Measurements from ENCODE around the gene SNX13. TPM values are rescaled to one million over a fixed set of nuclear protein-coding genes. Genes with fewer than 3 reads are reported as not detected.

Gene SNX13
- total and polyA plus RNA-seq, 2 of the 4 experiments (the other 2 are of a cell fraction): 9.0 to 24.9 TPM

GRCh38 chr7:17844514-17845196 lies 95.6 kb downstream of the SNX13 start:
- peaks cover 10% of the 10 kb centered on the region for H3K36me3 ChIP-seq (ENCODE audit: control insufficient read depth, insufficient read depth, low read length)
- intact Hi-C loops (cut with micrococcal nuclease): no loop called here
- in situ Hi-C loops (cut with MboI; ENCODE audit: low sequenced_read_pairs): no loop called here
- no peaks in the 10 kb centered on the region; the same call in 1 of the 2 replicates for H3K9me1 ChIP-seq (ENCODE audit: insufficient read depth, low read length)
- no peak overlapping the region; a peak in 1 of 4 replicates for H4K8ac ChIP-seq (ENCODE audit: low read depth in 2 of 2, low read length in 2 of 2)
- no peak overlapping the region for H2AFZ ChIP-seq (replicated peaks; ENCODE audit: low read length, poor library complexity)
- no peak overlapping the region for H3K56ac ChIP-seq (ENCODE audit: extremely low read depth, insufficient read depth, low read length)
- no peak overlapping the region for H2AK9ac ChIP-seq (replicated peaks; ENCODE audit: low read depth, low read length, poor library complexity)
- H4K20me1 ChIP-seq (ENCODE audit: insufficient read depth, low read length): no peaks in the 10 kb centered on the region
- H3K4me2 ChIP-seq (ENCODE audit: low read depth, low read length): no peak overlapping the region
- no CpG with 5 or more reads among the region's 3 CpGs for WGBS, 2 experiments (ENCODE audit: extremely low coverage in 2 of 2, insufficient read length in 1 of 2)
- no peak overlapping the region for H4K91ac ChIP-seq (ENCODE audit: insufficient read depth, low read depth, low read length)
- no TSS peak for BruUV-seq (replicated peaks)
- no peak overlapping the region for H2BK120ac ChIP-seq (ENCODE audit: low read depth, low read length)
- peak; percentile 15 for DNase-seq
- ATAC-seq (ENCODE audit: low read depth): 0 out of 2 replicates have a peak, but pooled peaks have one; percentile 14
- H3K14ac ChIP-seq (replicated peaks; ENCODE audit: low read depth, low read length): no peak overlapping the region
- ChIA-PET CTCF (no interaction called here), POLR2A (ENCODE audit: unreplicated experiment) (no interaction called here)
- no peak overlapping the region for H3K23ac ChIP-seq (ENCODE audit: low read depth, low read length)
- no peaks in the 10 kb centered on the region for H3K27me3 ChIP-seq (ENCODE audit: control insufficient read depth, insufficient read depth, low read length)
- no peak overlapping the region for H3K9ac ChIP-seq (ENCODE audit: low read depth, low read length)
- H3K27ac ChIP-seq (ENCODE audit: insufficient read depth, low read length): no peak overlapping the region
- peaks cover under 1% of the 10 kb centered on the region; the same call in 1 of the 2 replicates for H3K4me1 ChIP-seq (ENCODE audit: control insufficient read depth, insufficient read depth, low read length)
- dilution Hi-C loops (cut with HindIII; ENCODE audit: low sequenced_read_pairs, unreplicated experiment): no loop called here
- H2AK5ac ChIP-seq (ENCODE audit: low read depth, low read length): no peak overlapping the region
- H2BK20ac ChIP-seq (ENCODE audit: low read depth, low read length): no peak overlapping the region
- H2BK5ac ChIP-seq (ENCODE audit: low read depth, low read length, poor library complexity, severe bottlenecking): peak overlapping the region; percentile 13
- no peak overlapping the region for H2BK15ac ChIP-seq (ENCODE audit: low read depth, low read length)
- no peaks in the 10 kb centered on the region for H3K9me3 ChIP-seq (ENCODE audit: control insufficient read depth, insufficient read depth, low read length)
- no peak overlapping the region; the same call in 1 of the 2 replicates for H4K5ac ChIP-seq (ENCODE audit: low read depth, low read length)
- H3K18ac ChIP-seq (ENCODE audit: low read depth, low read length): no peak overlapping the region
- H3K79me1 ChIP-seq (ENCODE audit: low read depth in 1 of 2, low read length in 2 of 2): peaks cover 6 to 24% of the 10 kb centered on the region in 2 experiments
- TF ChIP-seq CHD1 (IDR thresholded peaks at IDR 0.05; ENCODE audit: low read depth, low read length) (no peak), MXI1 (IDR thresholded peaks at IDR 0.05; ENCODE audit: borderline replicate concordance, low read depth, low read length) (no peak)
- peak overlapping the region; percentile 48; the same call in 1 of the 2 replicates for H3K4ac ChIP-seq (ENCODE audit: low read depth, low read length)
- no peak overlapping the region for H3K4me3 ChIP-seq (ENCODE audit: insufficient read depth, low read depth, low read length)
